HG03139 (cell line): Measurements from ENCODE around the gene RTL10.

Source experiments
- ATAC-seq: cut with Tn5 transposase; IDR thresholded peaks from one replicate; pipeline ENCODE4 v1.9.1; 2021; ENCODE audit not compliant: unreplicated experiment

The RTL10 gene

DNA sequence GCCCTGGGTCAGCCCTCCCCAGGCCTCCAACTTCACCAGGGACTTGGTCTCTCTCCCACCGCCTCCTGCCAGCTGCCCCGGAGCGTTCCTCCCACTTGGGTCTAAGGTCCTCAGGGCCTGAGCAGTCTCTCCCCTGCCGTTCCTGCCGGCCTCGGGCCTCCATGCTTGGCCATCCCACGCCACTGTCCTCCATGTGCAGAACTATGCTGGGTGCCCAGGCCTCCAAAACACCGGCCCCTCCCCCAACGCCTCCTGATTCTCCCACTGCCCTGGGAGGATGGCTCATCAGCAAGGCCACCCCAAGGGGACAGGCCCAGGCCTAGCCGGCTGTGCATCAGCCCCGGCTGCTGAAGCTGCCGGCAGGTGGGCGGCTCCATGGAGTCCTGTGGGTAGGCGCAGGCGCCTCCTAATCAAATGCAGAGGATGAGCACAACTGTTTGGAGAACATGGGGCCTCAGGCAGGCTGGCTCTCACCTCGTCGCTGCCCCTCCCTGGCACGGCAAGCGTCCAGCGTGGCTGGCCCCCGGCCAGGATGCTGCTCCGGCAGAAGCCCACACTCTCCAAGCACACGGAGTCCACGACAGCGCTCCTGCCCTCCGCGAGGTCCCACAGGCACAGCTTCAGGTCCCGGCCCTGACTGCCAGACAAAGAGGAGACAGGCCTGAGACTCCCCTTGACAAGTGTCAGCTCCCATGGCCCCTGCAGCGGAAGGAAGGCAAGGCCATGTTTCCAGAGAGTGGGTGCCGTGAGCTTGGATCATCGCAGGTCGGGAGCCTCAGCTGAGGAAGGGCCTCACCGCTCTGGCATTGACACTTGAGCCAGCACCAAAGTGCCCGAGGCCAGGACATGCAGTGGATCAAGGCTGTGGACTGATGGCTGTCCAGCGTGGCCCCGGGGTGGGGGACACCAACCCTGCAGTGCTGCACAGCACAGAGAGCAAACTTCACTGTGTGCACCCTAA, 42.6 kb downstream of the RTL10 start:
- no peak for ATAC-seq

DNA sequence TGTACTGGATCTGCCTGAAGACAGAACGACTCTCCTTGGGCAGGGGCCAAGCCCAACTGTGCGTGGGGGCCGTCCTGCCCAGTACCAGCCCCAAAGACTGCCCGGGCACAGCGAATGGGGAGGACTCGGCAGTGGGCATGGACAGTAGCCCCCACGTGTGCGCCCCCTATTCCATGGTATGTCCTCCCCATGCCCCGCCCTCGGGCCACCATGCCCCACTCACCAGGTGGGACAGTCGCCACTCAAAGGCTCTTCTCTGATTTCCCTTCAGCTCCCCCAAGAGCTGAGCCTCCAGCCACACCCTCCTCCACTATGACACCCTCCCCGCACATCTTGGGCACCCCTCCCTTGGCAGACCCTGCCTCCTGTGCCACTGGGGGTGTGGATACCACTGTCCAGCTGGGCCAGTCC, 43.5 kb downstream of the RTL10 start:
- ATAC-seq, result no peak

DNA sequence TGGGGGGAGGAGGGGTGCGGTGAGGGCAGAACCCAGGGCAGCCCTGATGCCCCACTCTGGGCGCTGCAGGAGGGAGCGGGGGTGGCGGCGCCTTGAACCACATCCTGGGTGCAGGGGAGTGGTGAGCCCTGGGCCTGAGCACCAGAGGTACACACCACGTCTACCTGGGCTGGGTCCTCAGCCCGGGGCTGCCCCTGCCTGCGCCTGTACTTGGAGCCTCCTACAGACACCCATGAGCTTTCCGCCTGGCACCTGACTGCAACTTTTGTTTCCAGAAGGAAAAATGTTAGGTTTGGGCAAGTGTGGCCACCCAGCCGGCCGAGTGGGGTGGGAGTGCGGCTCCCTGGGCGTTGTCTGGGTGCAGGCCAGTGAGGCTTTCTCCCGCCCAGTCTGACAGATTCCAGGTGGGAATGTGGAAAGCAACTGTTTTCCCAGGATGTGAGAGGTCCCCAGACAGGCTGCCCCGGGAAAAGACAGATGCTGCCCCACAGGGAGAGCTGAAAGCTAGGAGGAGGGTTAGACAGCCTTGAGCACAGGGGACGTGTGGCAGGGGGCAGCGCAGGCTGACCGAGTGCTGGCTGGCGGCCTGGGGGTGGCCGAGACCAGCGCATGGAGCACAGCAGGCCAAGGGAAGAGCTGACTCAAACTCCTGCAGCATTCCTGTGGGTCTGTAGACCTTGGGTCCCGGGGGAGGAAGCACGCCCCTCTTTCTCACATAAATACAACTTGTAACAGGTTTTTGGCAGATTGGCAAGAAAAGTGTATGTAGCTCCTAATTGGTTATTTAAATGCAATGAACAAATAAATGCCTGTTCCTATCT, 44.1 kb downstream of the RTL10 start:
- no peak for ATAC-seq

- ATAC-seq, result no peak
These were observed 44.9 kb downstream of the RTL10 start for GRCh38 chr22:19809741-19810140.

DNA sequence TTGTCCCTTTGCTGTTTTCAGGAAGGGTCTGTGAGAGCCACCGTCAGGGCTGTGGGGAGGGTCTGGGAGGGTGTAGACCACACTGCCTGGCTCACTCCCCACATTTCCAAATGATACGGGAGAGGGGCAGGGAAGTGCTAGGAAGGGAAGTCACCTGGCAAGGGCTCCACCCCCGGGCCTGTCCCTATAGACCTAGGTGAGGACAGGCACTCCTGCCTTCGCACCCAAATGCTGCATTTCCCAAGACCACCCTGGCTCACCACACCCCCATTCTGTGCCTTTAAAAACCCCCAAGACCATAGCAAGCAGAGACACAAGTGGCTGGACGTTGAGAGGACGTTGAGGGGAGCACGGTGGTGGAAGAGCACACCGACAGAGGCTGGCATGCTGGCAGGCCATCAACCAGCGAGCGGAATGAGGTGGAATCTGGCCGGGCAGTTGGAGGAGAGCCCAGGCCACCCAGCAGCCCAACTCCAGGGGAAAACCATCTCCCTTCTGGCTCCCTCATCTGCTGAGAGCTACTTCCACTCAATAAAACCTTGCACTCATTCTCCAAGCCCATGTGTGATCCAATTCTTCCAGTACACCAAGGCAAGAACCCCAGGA, 45.7 kb downstream of the RTL10 start:
- no peak for ATAC-seq

- no peak for ATAC-seq
These were observed 46.5 kb downstream of the RTL10 start for GRCh38 chr22:19807914-19808872.

DNA sequence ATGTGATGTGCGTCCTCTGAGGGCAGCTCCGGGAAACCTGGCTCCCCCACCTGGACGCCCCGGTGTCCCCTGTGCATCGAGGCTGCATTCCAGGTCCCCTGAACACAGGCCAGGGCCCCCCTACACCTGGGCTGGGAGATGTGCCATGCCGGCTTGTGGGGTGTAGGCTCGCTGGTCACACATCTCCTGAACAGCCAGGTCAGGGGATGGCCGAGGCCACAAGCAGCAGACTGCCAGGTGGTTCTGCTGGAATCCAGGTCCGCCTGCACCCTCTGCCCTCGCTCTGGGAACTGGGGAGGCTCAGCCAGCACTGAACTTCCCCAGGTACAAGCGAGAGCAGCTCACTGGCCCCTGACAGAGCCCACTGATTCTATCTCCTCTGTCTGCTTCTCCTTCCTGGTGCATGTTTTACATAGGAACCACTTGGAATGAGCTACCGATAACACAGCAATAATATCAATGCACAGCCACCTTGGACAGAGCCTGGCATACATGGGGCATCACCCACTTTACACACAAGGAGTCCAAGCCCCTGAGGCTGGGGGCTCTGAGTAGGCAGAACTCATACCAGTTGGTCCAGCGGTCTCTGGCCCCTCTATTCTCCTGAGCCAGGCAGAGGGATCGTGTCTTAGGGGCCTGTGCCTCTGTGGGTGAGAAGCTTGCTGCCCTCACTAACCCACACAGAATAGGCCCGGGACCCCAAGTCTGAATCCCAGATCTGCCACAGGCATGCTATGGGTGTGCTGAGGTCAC, 47.3 kb downstream of the RTL10 start:
- ATAC-seq, result no peak

- no peak for ATAC-seq
These were observed 48.2 kb downstream of the RTL10 start for GRCh38 chr22:19806213-19807160.

- no peak for ATAC-seq
These were observed 48.9 kb downstream of the RTL10 start for GRCh38 chr22:19805821-19806212.
